SHP77 (cell line): ENCODE results near the gene FARSB.

ENCODE experiments used
- DNase-seq, 2 experiments: peaks; one replicate each; lab custom pipeline; 2025; lab: John Stamatoyannopoulos, UW

Gene FARSB

DNA sequence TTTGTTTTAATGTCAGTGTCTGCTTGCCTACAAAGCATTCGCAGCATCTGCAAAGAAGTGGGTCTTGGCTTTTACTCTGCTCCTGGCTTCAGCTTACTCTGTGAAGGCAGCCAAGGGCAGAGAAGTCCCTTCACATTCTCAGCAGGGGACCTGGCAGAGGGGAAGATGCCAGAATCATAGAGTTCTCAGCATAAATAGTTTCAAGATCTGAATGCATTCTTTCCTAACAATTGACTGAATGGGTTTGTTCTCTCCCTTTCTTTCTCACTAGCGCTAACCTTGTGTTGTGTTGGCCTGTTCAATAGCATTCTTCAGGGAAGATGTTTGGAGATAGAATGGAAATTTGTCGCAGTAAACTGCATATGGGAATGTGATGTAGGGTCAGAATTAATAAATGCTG lies 106.9 kb downstream of the FARSB start:
- no peak for DNase-seq

DNA sequence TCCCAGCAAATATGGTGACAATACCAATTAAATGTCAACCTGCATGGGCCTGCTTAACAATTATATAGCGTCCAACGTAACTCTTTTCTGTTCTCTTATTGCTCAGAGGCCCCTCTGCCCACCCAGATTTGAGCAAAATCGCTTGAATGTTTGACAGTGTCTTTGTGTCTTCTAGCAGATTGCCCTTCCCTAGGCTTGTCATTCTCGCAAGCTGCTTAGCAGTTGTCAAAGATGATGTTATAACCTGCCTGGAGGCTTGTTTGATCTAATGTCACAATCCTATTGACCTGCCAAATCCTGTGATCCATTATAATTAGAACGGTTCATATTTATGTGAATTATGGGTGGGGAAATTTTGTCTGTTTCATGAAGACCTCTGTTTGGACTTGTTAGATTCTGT lies 108.8 kb downstream of the FARSB start:
- DNase-seq = no peak

DNA sequence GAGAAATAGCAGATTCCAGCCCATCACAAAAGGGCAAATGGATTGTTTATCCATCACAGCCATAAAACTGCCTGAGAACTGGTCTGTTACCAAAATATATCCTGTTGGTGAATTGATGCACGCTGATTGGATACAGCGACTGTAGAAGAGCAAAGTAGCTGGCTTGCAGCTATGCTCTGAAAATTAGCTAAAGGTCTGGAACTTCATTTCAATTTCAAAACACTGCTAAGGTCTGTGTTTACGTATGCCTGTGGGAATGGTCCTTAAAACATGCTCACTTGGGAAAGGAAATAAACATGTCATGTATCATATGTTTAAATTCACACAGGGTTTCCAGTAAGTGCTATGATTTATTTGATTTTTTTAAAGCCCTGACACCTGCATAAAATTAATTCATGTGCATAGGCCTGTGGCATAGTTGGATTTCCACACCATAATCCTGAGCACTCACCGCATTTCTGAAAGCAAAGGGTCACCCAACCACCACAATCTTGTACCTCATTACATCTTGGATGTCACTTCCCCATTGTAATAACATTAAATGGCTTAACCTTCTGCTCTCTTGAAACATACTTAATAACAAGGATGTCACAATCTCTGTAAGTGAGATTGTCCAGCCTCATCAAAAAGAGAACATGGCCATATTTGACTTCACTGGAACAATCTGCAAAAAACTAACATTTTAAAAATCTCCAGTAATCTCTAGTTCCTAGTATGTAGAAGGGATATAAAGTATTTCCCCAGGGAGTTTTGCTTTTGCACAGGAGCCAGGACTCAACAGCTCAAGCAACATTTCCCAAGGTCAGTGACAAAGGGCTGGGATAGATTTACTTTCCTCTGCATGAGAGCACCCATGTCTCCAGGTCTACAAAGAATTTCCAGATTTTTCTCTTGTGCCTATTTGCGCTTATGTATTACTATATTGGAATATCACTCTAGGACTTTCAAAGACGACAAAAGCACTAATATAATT lies 109.8 kb downstream of the FARSB start:
- DNase-seq = no peak

DNA sequence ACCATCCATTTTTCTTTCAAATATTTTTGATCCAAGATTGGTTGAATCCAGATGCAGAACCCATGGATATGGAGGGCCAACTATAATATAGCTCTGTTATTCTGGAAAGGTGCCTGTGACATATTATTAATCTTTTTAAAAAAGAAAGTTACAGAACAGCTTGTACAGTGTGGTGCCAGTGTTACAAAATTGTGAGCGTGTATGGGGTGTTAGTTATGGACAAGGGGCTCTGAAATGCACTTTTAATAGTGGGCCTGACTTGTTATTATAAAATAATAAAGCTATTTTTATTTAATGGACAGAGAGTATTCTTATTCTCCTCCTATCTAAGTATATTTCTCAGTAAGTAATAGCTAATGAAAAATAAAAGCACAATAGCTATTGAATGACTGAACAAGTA lies 111.2 kb downstream of the FARSB start:
- DNase-seq = no peak

GRCh38 chr2:222538535-222538934 lies 117.4 kb downstream of the FARSB start:
- DNase-seq = no peak

DNA sequence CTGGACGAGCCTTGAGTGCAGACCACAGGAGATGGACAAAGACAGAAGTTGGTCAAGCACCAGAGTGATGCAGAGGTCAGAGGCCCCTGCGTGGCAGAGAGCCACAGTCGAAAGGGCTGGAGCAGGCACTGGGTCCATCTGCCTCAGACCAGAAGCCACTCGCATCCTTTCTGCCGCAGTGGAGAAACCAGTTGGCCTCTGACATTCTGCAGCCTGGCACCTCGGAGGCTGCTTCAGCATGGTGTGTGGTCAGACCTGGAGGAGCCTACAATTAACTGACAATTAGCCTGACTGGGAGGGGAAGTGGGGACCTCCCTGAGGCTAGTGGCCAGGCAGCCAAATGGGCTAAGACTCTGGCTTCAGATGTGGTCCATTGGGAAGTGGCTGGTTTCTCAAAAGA lies 120.4 kb downstream of the FARSB start:
- DNase-seq = no peak

DNA sequence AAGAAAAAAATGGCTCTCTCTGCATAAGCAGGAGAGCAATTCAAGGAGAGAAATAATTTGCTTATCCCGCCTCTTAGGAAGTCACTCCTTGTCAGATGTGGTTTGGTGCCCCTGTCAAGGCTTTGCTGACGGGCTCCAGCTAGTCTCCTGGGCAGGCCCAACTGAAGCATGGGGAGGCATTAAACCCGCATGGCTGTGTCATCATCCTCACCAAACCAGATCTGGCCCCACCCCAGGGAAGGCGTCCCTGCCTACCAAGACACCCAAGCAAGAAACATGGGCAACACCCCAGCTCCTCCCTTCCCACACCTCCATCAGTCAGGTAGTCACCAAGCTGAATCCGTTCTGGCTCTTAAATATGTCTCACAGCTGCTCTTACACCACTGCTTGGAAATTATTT lies 123.6 kb downstream of the FARSB start:
- DNase-seq = no peak

- no peak for DNase-seq
Observed at GRCh38 chr2:222526480-222527277, 129.2 kb downstream of the FARSB start.

- no peak for DNase-seq
Observed at GRCh38 chr2:222525811-222526210, 130.1 kb downstream of the FARSB start.

DNA sequence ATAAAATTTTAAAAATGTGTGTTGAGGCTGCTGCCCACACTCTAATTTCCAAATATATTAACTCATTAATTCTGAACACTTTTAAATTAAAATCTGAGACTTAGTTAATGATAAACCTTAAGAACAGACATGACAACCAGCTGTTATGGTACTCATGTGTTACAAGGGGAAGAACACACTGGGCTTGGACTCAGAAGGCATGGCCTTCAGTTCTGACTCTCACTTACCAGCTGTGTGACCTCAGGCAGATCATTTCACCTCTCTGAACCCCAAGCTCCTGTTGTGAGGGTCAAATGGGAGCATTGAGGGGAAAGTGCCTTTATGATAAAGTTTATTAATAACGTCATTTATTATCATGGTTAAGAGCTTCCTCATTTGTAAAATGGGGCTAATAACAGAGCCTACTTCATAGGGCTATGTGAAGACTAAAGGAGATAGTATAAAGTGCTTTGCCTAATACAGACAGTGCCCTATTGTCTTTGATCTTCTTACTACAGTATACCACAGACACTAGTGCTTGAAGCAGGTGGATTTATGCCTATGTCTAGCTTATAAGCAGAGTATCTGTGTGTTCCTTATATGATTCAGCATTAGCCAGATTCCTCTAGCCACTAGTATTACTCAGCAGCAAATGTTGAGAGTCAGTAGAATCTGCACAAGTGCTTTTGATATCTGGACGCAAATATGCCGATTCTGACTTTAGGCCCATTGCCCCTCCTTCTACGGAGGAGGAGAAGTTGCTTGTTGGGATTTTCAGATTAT lies 131.9 kb downstream of the FARSB start:
- no peak for DNase-seq

GRCh38 chr2:222522082-222522481 lies 133.8 kb downstream of the FARSB start:
- DNase-seq = no peak

DNA sequence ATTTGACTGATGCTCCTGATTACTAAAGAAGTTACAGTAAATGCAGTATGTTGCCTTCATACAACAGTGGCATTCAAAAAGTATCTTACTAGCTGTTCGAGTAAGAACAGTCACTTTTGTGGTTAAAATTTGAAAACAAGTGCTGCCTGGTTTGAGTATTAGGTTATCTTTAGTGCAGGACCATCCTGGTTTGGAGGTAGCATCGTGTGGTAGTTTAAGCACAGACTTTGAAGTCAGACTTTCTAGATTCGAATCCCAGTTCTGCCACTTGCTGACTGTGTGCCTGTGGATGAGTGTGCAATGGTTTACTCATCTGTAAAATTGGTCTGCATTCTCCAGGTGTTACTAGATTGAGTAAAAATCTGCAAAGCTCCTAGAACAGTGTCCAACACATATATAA lies 134.8 kb downstream of the FARSB start:
- DNase-seq = no peak
